Renal pelvis (tissue), 4 donors: ENCODE measurements around the gene KIAA1958. TPM values are rescaled to one million over a fixed set of nuclear protein-coding genes. Genes with fewer than 3 reads are reported as not detected.
"Not testable (repeated sequence)": the region's sequence is repeated elsewhere in the genome, so short reads cannot be mapped to it uniquely, and the experiment has no call there.

Source experiments
- DNase-seq: peaks from one replicate; pipeline ENCODE4 v3.0.0-alpha.2; 2013
- polyA plus RNA-seq, 3 donors: library from polyadenylated mRNA; unstranded; fragments of 120-200 nt; gene quantifications; one replicate each; pipeline ENCODE4 v1.2.1, GENCODE V29; 2013; ENCODE audit not compliant: insufficient read length in 3 of 3

KIAA1958 gene
- polyA plus RNA-seq, 3 donors, result 13.2 to 18.9 (median 17.3) TPM

DNA sequence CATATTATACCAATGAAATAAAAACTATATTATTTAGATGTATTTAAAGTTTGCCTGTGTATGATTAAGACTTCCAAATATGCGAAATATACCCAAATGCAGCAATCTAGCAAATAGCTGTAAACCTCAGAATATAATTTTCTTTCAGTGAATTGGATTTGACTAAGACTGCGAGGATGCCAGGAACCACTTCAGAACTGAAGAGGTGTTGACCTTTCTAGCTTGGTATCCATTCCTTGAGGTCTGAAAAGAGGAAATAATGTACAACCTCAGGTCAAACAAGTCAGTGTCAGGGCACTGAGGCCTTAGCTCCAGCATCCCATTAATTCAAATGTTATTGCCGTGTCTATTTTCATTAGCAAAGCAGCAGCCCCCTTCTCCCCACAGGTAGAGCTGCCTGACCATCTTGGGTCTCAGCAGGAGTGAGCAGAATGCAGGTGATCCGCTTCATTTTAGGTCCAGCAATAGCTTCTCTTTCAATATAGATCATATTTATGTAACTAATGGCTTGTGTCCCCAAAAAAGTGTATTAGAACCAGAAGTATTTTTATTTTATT lies 100.0 kb downstream of the KIAA1958 start:
- no peak for DNase-seq

DNA sequence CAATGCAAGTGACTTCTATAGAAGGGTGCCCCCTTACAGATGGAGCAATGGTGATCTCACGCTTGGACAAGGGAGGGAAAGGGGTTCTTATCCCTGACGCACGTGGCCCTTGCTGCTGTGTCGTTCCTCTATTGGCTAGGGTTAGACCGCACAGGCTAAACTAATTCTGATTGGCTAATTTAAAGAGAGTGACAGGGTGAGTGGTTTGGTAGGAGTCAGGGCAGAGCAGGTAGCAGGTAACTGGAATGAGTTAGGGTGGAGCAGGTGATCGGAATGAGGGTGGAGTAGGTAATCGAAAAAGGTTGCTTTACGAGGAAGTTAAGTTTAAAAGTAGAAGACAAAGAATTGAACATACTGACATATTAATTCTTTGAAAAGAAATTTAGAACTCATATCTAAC lies 105.2 kb downstream of the KIAA1958 start:
- not testable (repeated sequence) for DNase-seq

DNA sequence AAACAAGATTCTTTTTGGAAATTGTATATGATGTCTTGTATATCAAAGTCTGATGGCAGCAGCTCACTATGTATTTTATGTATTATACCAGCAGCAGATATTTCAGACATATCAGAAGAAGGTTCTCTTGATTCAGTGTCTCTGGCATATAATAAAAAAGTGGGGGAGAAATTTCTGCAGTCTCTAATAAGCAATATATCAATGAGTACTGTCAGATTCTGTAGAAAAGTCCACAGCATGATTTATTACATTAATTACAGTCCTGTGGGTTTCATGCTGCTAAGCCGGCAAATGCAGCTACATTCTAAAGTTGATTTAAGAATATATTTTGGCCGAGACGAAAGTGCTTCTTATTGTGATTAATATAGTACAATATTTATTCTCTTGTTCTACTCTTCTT lies 113.1 kb downstream of the KIAA1958 start:
- no peak for DNase-seq

DNA sequence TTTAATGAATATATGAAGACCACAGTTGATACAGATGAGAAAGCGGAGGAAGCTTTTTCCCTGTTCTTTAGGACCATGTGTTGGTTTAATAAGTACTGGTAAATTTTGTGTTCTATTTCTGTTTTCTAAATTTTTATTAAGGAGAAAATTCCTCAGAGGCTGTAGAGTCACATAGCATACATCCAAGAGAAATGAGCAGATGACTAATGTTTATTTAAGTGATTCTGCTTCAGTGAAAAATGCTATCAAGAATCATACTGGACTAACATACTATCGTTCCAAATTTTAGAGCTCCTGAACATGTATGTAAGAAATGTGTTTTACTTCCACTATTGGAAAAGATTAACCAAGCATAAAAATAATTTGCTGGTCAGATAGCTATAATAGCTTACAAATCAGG lies 115.0 kb downstream of the KIAA1958 start:
- no peak for DNase-seq

DNA sequence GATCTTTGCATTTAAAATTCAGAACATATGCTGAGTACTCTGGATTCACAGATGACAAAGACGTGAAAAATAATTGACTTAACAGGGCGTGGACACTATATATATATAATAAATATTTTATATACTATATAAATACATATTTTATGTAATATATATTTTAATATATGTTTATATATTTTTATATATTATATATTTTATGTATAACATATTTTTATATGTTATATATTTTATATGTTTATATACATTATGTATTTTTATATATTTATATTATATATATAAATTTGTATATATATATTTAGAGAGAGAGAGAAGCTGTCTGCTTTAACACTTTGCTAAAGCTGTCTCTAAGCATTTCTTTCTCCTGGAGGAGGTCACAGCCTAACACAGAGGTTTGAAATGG lies 118.2 kb downstream of the KIAA1958 start:
- no peak for DNase-seq

DNA sequence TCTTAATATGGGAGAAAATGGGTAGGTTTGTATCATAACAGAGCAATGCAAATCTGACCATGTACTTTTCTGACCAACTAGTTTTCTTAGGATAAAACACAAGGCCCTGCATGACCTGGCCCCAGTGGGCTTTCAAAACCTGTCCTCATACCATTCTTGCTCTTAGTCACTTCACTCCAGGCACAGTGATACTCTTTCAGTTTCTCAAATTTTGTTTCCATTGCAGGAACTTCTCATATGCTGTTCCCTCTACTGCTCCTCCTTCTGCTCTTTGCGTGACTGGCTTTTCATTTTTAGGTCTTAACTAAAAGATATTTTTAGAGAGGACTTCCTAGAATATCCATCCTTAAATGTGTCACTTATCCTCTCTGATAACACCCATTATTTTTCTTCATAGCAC lies 118.9 kb downstream of the KIAA1958 start:
- DNase-seq, result no peak

DNA sequence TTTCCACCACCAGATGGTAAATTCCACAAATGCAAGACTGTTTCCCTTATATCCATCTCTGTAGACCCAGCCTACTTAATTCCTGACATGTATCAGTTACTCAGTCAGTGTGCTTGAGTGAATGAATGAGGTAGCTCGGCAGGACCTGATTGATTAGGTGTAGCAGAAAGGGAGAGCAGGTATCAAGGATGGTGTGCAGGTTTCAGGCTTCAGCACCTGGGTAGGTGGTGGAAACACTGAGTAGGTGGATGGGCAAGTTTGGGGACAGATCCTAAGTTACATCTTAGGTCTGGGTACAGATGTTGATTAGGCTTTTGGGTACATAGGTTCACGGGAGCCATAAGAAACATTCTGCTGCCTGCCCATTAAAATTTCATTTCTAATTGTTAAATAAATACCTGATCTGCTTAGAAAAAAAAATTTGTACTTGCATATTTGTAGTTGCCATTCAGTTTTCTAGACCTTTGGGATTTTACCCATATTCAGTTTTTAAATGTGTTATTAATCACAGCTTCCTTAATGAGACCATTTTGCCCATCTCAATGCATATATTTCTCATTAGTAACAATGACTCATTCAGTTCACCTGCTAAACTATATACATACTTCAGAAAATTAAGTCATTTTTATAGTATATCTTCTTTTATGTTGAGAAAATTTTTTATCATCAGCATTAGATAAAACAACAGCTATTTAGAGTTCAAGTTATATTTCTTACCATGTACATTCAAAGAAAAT lies 119.5 kb downstream of the KIAA1958 start:
- no peak for DNase-seq

DNA sequence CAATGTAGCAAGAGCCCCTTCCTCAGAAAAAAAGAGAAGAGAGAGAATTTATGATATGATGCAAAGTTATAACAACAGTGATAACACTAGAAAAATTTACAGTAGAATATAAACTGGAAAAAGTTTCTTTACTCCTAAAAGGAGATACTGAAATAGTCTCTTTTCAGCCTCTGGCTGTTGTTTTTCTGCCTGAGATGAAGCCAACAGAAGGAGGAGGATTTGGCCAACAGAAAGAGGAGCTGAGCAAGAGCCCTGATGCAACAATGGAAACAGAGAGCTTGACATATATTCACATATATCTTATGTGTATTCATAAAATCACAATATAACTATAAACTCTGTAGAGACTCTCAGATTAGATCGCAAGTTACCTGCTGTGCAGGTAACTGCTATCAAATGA lies 122.2 kb downstream of the KIAA1958 start:
- no peak for DNase-seq

DNA sequence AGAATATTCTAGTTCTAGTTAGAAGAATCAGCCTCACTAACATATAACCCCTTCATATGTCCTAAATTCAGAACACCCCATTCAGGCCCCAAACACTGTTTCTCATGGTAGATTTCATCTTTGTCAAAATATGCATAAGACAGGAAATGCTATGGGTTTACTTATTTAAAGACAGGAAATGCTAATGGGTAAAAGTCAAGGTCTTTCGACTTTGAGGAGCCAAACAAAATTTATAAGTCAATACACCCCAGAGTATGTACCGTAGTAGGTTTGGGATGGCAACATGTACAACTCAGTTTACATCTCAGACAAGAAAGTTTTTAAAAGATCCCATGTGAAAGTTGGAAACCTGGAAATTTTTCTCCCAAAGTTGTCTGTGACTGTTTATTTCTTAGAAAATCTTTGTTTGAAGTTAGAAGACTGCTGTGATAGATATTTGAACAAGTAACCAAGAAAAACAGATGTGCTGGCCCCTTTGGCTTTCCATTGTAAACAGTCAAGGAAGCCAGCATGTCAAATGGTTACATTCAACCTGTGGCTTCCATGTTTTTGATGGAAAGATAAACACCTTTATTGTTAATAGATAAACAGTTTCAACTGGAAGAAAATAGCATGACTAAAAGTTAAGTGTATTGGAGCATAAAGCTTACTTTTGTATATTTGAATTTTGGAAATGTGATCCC lies 129.1 kb downstream of the KIAA1958 start:
- DNase-seq, result no peak

DNA sequence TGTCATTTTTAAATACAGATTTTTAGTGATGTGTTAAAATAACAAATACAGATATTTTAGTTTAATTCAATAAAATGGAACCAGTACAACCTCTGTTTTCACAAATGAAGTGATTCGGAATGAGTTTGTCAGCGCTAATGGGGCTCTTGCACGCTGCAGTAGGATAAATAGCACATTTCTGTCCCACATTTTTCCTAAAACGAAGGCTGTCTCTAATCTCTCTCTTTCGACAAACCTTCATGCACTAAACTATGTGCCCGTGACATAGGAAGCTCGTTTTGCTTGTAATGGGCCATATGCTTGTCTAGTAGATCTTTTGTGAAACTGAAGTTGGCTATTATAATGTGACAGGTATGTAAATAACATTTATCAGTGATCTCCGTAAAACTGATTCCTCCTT lies 130.7 kb downstream of the KIAA1958 start:
- no peak for DNase-seq

DNA sequence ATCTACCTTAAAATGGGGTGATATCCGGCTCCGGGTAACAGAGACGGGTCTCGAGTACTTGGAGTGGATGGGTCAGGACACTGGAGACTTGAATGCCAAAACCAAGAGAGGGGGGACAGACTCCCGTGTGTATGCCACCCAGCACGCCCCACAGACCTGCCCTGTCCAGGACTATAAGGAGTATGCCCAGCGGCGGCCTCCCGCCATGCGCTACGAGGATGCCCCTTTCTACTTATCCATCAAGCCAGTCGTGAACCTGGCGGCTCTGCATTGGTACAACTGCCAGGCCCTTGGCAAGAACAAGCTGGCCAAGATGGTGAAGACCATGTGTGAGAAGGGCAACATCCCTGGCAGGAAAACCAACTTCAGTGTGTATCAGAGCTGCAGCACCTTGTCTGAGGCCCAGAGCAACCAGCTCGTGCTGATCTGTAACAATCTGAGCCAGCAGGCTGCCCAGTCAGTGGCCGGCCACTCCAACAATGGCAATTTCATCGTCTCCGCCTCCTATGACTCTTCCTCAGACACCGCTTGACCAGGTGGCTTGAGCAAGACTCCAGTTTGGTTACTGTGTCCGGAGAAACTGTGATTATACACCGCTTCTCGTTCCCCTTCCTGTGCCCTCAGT lies 131.9 kb downstream of the KIAA1958 start:
- DNase-seq, result no peak

DNA sequence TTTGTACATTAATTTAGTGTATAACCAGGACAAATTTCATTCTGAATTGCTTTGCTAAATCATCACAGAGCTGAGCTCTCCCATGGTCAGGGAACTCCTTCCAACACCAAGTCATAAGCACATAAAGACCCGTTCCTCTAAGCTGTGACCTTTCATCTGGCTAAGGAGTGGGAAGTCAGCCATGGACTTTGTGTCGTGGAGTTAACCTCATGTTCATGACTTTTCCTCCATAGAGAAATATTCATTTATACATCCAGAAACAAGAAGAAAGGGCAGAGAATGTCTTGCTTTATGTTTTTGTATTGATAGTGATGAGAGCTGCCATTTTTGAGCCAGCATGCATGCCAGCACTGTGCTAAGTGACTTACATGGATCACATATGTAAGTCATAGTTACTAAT lies 133.8 kb downstream of the KIAA1958 start:
- peak; percentile 15 for DNase-seq

DNA sequence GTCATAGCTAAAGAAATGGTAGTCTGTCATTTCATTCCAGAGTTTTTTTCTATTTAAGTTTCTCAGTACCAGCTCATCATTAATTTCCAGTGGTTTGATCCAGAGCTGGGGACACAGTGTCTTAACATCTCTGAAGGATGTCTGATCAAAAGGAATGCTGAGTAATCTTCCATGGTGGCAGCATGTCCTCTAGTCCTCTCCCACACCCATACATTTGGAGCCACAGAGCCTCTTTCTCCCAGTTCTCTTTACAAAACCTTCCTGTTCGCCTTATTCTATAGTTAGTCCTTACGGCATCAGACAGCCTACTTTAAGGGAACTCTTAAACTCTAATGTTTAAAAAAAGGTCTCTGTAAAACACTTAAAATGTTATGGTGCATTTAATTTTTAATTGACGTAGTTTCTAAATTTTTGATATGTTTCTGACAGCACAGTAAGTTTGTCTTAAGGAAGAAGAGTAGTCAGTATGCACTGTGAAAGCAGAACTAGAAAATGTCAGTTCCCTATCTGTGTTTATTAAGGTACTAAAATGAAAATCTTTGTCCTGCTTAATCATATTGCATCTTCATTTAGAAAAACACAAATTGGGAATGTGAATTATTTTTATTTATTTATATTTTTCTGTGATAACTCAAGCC lies 134.5 kb downstream of the KIAA1958 start:
- no peak for DNase-seq

DNA sequence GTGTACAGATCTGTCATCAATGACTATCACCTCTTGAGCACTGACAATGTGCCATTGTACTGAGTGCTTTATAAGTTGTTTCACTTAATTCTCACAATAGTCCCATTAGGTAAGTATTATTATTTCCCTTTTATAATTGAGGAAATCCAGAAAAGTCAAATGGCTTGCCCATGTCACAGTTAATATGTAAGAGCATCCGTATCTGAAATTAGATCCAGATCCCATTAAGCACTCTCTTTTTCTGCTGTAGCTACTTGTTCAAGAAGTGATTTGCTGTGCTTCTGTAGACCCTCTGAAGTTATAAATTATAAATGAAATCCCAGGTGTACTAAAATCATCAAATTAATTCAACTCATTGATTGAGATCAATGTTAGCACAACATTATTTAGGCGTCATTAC lies 136.6 kb downstream of the KIAA1958 start:
- DNase-seq, result no peak

DNA sequence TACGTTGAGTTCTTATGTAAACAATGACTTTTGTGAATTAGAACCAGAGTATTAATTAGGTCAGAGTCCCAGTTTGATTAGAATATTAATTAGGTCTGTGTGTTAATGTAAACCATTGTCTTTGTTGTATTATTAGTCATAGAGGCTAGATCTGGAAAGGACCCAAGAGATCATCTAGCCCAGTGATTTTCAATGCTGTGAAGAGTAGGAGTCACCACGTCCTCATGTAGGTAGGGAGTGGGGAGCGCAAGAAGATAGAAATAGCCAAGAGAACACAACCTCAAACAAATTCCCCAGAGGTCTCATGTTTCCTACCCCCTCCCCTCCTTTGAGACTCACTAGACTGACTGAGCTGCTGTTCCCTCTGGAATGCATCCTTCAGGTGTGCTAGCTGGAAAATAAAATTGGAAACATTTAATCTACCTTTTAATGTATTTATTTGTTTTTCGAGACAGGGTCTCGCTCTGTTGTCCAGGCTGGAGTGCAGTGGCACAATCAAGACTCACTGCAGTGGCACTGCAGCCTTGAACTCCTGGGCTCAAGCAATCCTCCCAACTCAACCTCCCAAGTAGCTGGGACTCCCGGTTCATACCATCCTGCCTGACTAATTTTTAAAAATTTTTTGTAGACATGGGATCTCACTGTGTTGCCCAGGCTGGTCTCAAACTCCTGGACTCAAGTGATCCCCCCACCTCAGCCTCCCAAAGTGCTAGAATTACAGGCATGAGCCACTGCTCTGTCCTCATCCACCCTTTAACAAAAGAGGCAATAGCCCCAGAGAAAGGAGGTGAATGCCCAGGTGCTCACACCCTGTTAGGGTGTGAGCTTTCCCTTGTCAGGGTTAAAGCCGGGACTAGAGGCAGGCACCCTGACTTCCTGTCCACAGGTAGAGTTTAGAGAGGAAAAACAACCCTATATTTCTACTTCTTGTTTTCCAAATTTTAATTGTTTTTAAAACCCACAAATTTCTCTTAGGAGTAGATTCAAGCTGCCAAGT lies 138.4 kb downstream of the KIAA1958 start:
- no peak for DNase-seq

DNA sequence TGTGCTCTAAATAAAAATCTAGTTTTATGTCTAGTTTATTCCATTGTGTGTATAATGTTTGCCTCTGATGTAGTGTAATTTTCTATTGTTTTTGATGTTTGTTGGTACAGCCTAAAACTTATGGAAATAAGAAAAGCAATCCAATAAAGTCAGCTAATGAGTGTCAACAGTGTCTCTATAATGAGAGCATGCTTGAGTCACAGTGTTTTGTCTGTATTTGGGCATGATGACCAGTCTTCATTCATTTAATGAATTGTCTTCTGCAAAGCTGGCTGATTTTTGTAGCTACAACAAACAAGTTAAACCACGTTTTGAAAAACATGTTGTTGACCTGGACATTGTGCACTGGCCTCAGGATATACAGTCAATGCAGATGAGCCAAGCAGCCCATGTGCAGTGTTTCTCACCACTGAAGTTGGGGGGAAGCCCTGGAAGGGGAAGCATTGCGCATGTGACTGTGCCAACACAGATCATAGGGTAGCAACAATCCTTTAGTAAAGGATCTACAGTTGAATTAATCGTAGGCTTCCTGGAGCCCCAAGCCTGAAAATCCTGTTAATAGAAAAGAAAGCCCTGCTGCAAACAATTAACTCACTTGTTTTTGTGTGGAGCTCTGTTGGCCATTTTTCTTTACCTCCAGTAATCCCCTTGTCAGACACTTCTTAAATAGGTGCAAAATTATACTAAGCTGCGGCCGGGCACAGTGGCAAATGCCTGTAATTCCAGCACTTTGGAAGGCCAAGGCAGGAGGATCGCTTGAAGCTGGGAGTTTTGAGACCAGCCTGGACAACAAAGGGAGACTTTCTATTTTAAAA lies 143.3 kb downstream of the KIAA1958 start:
- no peak for DNase-seq

DNA sequence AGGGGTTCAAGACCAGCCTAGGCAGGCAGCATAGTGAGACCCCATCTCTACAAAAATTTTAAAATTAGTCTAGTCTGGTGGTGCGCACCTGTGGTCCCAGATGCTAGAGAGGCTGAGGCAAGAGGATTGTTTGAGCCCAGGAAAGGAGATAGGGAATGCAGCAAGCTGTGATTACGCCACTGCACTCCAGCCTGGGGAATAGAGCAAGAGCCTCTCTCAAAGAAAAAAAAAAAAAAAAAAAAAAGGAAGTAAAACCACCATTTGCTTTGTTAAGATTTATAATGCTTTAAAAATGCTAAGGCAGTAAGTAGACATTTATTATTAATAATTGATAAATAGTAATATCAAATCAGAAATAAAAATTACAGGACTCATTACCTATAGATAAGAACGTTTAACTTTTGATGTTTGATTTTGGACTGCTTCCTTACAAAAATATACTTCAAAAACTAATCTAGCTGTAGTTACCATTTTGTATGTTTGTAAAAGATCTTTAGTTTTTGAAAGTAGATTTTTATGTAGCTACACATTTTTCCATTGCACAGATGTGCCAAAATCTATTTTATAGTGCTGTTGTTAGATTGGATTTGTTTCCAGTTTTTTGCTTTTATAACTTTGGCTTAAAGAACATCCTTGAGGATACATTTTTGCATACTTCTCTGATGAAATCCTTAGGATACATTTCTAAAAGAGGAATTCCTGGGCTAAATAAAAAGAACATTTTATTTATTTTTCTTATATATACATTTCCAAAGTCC lies 144.9 kb downstream of the KIAA1958 start:
- DNase-seq, result no peak

DNA sequence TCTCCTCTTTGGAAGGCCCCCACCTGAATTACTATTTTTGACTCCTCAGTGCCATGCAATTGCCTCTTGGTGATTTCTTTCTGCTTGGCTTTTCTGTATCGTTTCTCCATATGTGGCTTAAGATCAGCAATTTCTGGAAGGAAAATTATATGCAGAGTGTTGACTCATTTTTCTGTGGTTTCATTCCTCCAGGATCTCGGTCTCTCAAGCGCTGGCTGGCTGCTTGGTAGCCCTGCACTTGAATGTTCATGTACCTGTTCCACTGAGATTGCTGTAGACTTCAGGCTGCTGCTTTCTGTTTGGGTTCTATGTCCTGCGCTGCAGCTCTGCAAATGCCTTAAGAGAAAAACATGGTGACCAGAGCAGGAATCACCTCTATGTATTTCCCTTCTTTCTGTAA lies 153.7 kb downstream of the KIAA1958 start:
- DNase-seq, result no peak

DNA sequence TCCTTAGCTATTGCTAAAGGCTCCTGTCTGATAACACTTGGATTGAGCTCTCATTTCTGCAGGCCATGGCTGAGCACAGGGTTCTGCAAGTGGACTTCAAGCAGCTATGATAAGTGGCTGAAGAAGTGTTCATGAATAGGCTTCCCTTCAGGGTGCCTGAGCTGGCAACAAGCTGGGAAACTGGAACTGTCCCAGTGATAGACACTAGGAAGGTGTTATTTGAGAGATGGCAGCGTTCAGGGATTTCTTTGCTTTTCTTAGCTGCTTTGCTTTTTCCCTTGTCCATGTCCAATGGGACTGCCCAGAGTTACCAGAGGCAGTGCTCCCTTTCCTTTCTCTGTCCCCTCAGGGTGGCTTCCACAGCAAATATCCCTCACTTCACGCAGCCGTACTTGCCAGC lies 155.5 kb downstream of the KIAA1958 start:
- no peak for DNase-seq

DNA sequence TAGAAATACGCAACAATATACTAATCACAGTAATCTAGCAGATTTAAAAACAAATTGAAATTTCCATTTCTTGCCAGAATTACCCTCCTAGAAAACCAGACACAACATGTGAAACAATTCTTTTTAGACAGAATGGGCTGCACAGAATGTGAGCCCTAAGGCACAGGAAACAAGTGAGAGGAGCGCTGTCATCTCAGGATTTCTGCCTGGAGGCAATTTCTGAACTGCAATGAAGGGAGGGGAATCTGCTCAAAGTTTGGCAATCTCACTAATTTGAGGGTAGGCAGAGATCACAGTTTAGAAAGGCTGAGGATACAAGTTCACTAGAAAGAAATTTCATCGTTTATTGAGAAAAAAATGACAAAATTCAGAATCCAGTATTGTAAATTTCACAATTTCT lies 161.0 kb downstream of the KIAA1958 start:
- no peak for DNase-seq
